OCI-LY3 (cell line): ENCODE measurements around the gene EPS15.
"Not testable (repeated sequence)": the region's sequence is repeated elsewhere in the genome, so short reads cannot be mapped to it uniquely, and the experiment has no call there.

Experiments used
- H2AFZ ChIP-seq: fragments of 200-600, 300-600 bp; shearing (Covaris generic); 2 replicates; pipeline ENCODE4 v1.6.0; 2014; ENCODE audit warnings: antibody characterized with exemption, low read depth, low read length
- H3K27ac ChIP-seq: fragments of 200-600, 300-600 bp; sonication (generic); 2 replicates; pipeline ENCODE4 v1.5.1; 2014; ENCODE audit warnings: mild to moderate bottlenecking, low read length, moderate library complexity, mixed read lengths
- H3K27me3 ChIP-seq: fragments of 200-600, 300-600 bp; sonication (generic); 2 replicates; pipeline ENCODE4 v1.6.1; 2014; ENCODE audit warnings: low read depth, low read length, mixed read lengths
- H3K36me3 ChIP-seq: fragments of 200-600, 300-600 bp; sonication (generic); replicated peaks from 2 replicates; pipeline ENCODE3; 2014; ENCODE audit warnings: low read depth, low read length, mixed read lengths
- H3K4me1 ChIP-seq: fragments of 300-600, 200-600 bp; sonication (generic); 2 replicates; pipeline ENCODE4 v1.6.1; 2014; ENCODE audit warnings: low read length, mixed read lengths
- H3K4me2 ChIP-seq: fragments of 200-600, 300-600 bp; sonication (generic); 2 replicates; pipeline ENCODE4 v1.6.1; 2014; ENCODE audit warnings: low read length, mixed read lengths
- H3K4me3 ChIP-seq: fragments of 300-600, 200-600 bp; sonication (generic); 2 replicates; pipeline ENCODE4 v1.5.1; 2014; ENCODE audit warnings: antibody characterized with exemption, mild to moderate bottlenecking, low read length, moderate library complexity
- H3K79me2 ChIP-seq: fragments of 300-600, 200-600 bp; shearing (Covaris generic); 2 replicates; pipeline ENCODE4 v1.6.1; 2014; ENCODE audit warnings: mild to moderate bottlenecking, low read length, mixed read lengths
- H3K9ac ChIP-seq: fragments of 300-600, 200-600 bp; shearing (Covaris generic); 2 replicates; pipeline ENCODE4 v1.6.0; 2014; ENCODE audit warnings: mild to moderate bottlenecking, low read length, moderate library complexity
- H3K9me3 ChIP-seq: fragments of 200-600, 300-600 bp; shearing (Covaris generic); 2 replicates; pipeline ENCODE4 v1.6.1; 2014; ENCODE audit warnings: low read length, mixed read lengths; ENCODE audit not compliant: insufficient read depth
- H4K20me1 ChIP-seq: fragments of 200-600, 300-600 bp; sonication (generic); 2 replicates; pipeline ENCODE4 v1.6.1; 2016; ENCODE audit warnings: low read length, mixed read lengths; ENCODE audit not compliant: insufficient read depth
- EZH2phosphoT487 ChIP-seq: fragments of 200-600 bp; shearing (Covaris generic); IDR thresholded peaks from 2 replicates; pipeline ENCODE4 v1.6.1; 2018; ENCODE audit warnings: antibody characterized with exemption, mixed run types, low read depth
- TF ChIP-seq, protein P1 (sequence below): fragments of 200-600, 300-600 bp; sonication (generic); IDR thresholded peaks from 2 replicates; pipeline ENCODE4 v1.5.1; 2014; ENCODE audit warnings: antibody characterized with exemption, low read length, low read depth

The EPS15 gene

GRCh38 chr1:51565009-51565408, 45.9 kb upstream of the EPS15 start:
- TF ChIP-seq, protein P1, sequence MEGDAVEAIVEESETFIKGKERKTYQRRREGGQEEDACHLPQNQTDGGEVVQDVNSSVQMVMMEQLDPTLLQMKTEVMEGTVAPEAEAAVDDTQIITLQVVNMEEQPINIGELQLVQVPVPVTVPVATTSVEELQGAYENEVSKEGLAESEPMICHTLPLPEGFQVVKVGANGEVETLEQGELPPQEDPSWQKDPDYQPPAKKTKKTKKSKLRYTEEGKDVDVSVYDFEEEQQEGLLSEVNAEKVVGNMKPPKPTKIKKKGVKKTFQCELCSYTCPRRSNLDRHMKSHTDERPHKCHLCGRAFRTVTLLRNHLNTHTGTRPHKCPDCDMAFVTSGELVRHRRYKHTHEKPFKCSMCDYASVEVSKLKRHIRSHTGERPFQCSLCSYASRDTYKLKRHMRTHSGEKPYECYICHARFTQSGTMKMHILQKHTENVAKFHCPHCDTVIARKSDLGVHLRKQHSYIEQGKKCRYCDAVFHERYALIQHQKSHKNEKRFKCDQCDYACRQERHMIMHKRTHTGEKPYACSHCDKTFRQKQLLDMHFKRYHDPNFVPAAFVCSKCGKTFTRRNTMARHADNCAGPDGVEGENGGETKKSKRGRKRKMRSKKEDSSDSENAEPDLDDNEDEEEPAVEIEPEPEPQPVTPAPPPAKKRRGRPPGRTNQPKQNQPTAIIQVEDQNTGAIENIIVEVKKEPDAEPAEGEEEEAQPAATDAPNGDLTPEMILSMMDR, result no peak
- no peak for TF ChIP-seq EZH2phosphoT487
- Histone ChIP-seq H3K4me3 (no peak overlapping the region), H3K4me2 (no peak overlapping the region), H3K36me3 (no peaks in the 10 kb centered on the region), H3K9ac (no peak overlapping the region), H3K27me3 (no peaks in the 10 kb centered on the region), H3K27ac (no peak overlapping the region), H2AFZ (no peak overlapping the region), H4K20me1 (no peaks in the 10 kb centered on the region), H3K79me2 (no peaks in the 10 kb centered on the region), H3K9me3 (no peaks in the 10 kb centered on the region), H3K4me1 (peaks cover 22% of the 10 kb centered on the region)

- Histone ChIP-seq H3K36me3 (no peaks in the 10 kb centered on the region), H3K4me3 (no peak overlapping the region), H3K9me3 (no peaks in the 10 kb centered on the region), H3K79me2 (no peaks in the 10 kb centered on the region), H3K27ac (no peak overlapping the region), H3K4me2 (0 out of 2 replicates have a peak overlapping the region, but pooled peaks have one; percentile 20), H3K4me1 (peaks cover 14% of the 10 kb centered on the region), H4K20me1 (no peaks in the 10 kb centered on the region), H3K9ac (no peak overlapping the region), H3K27me3 (no peaks in the 10 kb centered on the region), H2AFZ (no peak overlapping the region)
- TF ChIP-seq EZH2phosphoT487, result no peak
- TF ChIP-seq, protein P1, result no peak
These were observed 45.1 kb upstream of the EPS15 start for GRCh38 chr1:51564124-51564523.

DNA sequence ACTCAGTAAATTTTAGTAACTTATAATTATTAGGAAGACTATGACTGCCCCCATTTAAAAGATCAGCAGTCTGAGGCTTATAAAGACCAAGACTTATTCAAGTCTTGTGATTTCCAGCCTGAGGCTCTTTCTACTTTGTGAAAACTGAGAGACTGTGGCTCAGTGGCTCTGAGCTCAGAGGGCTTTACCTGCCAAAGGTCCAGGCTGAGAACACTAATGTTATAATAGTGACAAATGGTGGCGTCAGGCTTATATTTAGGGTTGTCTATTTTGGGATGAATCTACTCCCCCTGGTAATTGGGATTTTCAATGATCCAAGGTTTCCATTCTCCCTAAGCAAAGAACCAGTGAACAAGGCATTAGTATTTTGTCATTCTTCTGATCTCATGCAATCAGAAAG, 42.6 kb upstream of the EPS15 start:
- Histone ChIP-seq H3K9ac (no peak overlapping the region), H3K4me3 (no peak overlapping the region), H3K9me3 (no peaks in the 10 kb centered on the region), H3K27me3 (no peaks in the 10 kb centered on the region), H3K27ac (no peak overlapping the region), H3K4me1 (peaks cover 30% of the 10 kb centered on the region), H3K4me2 (no peak overlapping the region), H3K36me3 (no peaks in the 10 kb centered on the region), H4K20me1 (no peaks in the 10 kb centered on the region), H2AFZ (no peak overlapping the region), H3K79me2 (no peaks in the 10 kb centered on the region)
- no peak for TF ChIP-seq EZH2phosphoT487
- TF ChIP-seq, protein P1, result no peak

DNA sequence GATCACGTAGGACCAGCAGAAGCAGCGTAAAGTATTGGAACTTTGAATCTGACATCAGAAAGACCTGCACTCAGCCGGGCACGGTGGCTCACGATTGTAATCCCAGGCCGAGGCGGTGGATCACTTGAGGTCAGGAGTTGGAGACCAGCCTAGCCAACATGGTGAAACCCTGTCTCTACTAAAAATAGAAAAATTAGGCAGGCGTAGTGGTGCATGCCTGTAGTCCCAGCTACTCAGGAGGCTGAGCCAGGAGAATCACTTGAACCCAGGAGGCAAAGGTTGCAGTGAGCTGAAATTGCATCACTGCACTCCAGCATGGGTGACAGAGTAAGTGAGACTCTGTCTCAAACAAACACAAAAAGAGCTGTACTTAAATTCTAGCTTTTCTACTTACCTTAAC, 41.8 kb upstream of the EPS15 start:
- not testable (repeated sequence) for H3K9ac ChIP-seq, H3K9me3 ChIP-seq, H3K27ac ChIP-seq, H3K79me2 ChIP-seq, H3K4me2 ChIP-seq, H2AFZ ChIP-seq, H4K20me1 ChIP-seq, H3K27me3 ChIP-seq, H3K4me3 ChIP-seq, H3K36me3 ChIP-seq
- H3K4me1 ChIP-seq, result peaks cover 30% of the 10 kb centered on the region

DNA sequence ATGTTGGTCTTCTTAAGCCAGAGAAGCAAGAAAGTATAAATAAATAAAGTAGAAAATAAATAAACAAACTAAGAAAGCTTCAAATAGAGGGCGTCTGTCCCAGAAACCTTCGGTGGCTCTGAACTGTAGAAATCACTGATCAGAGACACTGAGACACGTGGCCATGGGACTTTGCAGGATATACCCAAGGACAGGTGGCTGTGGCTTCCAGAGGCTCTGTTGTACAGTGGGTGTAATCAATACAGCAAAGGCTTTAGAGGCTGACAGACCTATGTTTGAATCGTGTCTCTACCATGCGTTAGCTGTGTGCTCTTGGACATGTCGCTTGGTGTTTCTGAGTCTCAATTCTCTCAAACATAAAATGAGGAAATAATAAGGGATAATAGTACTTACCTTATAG, 41.0 kb upstream of the EPS15 start:
- Histone ChIP-seq H3K4me3 (no peak overlapping the region), H3K9ac (no peak overlapping the region), H3K4me2 (no peak overlapping the region), H4K20me1 (no peaks in the 10 kb centered on the region), H3K4me1 (peaks cover 30% of the 10 kb centered on the region), H3K36me3 (no peaks in the 10 kb centered on the region), H3K79me2 (no peaks in the 10 kb centered on the region), H2AFZ (no peak overlapping the region), H3K27ac (no peak overlapping the region), H3K9me3 (no peaks in the 10 kb centered on the region), H3K27me3 (no peaks in the 10 kb centered on the region)
- no peak for TF ChIP-seq EZH2phosphoT487
- TF ChIP-seq, protein P1, result no peak
